IMR-90 (cell line): Measurements from ENCODE around the gene SINHCAF. TPM values are rescaled to one million over a fixed set of nuclear protein-coding genes. Genes with fewer than 3 reads are reported as not detected.

ENCODE experiments used
- ATAC-seq: fragments of 200-7000 bp; cut with Tn5 transposase; 2 replicates; pipeline ENCODE4 v1.9.1; 2020; ENCODE audit warnings: low read depth, mild to moderate bottlenecking, moderate library complexity
- BruUV-seq: library from RNA; stranded (reverse); fragments of 400-500 nt; replicated peaks from 2 replicates; lab custom pipeline; 2021; lab: Mats Ljungman, UMichigan
- CTCF ChIA-PET: fragments of 300-600 bp; formaldehyde crosslinking; extraction: SDS; loops from one replicate; lab custom pipeline; 2021; ENCODE audit warnings: antibody characterized with exemption; lab: Yijun Ruan, JAX
- POLR2A ChIA-PET: fragments of 300-600 bp; sonication (Branson Sonifier 250); formaldehyde crosslinking; loops from one replicate; lab custom pipeline; 2022; ENCODE audit warnings: antibody characterized with exemption; ENCODE audit not compliant: unreplicated experiment; lab: Charles Lee
- DNase-seq: peaks from one replicate; pipeline ENCODE4 v3.0.0; 2013
- H2AFZ ChIP-seq: replicated peaks from 2 replicates; pipeline ENCODE3; 2013; ENCODE audit warnings: low read length, mild to moderate bottlenecking; ENCODE audit not compliant: poor library complexity
- H2AK5ac ChIP-seq: 2 replicates; pipeline ENCODE4 v1.6.1; 2013; ENCODE audit warnings: low read depth, low read length, inconsistent platforms
- H2AK9ac ChIP-seq: replicated peaks from 2 replicates; pipeline ENCODE3; 2013; ENCODE audit warnings: mild to moderate bottlenecking, low read depth, low read length, moderate library complexity; ENCODE audit not compliant: poor library complexity
- H2BK120ac ChIP-seq: 2 replicates; pipeline ENCODE4 v1.6.1; 2013; ENCODE audit warnings: low read depth, low read length, inconsistent platforms
- H2BK15ac ChIP-seq: 3 replicates; pipeline ENCODE4 v1.6.1; 2013; ENCODE audit warnings: low read depth, low read length, inconsistent platforms
- H2BK20ac ChIP-seq: 2 replicates; pipeline ENCODE4 v1.6.1; 2013; ENCODE audit warnings: low read depth, mild to moderate bottlenecking, inconsistent platforms, low read length, moderate library complexity
- H2BK5ac ChIP-seq: 2 replicates; pipeline ENCODE4 v1.6.1; 2013; ENCODE audit warnings: mild to moderate bottlenecking, low read depth, low read length, inconsistent platforms; ENCODE audit not compliant: poor library complexity, severe bottlenecking
- H3K14ac ChIP-seq: replicated peaks from 2 replicates; pipeline ENCODE4 v1.6.1; 2013; ENCODE audit warnings: low read depth, low read length, inconsistent platforms
- H3K18ac ChIP-seq: 2 replicates; pipeline ENCODE4 v1.6.1; 2013; ENCODE audit warnings: low read depth, low read length, control low read depth
- H3K23ac ChIP-seq: 2 replicates; pipeline ENCODE4 v1.6.1; 2013; ENCODE audit warnings: low read depth, low read length, inconsistent platforms
- H3K27ac ChIP-seq: 2 replicates; pipeline ENCODE4 v1.5.1; 2013; ENCODE audit warnings: mild to moderate bottlenecking, control low read depth, low read length; ENCODE audit not compliant: insufficient read depth
- H3K27me3 ChIP-seq: 2 replicates; pipeline ENCODE4 v1.6.1; 2013; ENCODE audit warnings: low read length; ENCODE audit not compliant: control insufficient read depth, insufficient read depth
- H3K36me3 ChIP-seq: 2 replicates; pipeline ENCODE4 v1.6.1; 2013; ENCODE audit warnings: low read length, mixed read lengths; ENCODE audit not compliant: control insufficient read depth, insufficient read depth
- H3K4ac ChIP-seq: 2 replicates; pipeline ENCODE4 v1.6.1; 2013; ENCODE audit warnings: low read depth, low read length, inconsistent platforms
- H3K4me1 ChIP-seq: 2 replicates; pipeline ENCODE4 v1.6.1; 2013; ENCODE audit warnings: low read length, mixed read lengths; ENCODE audit not compliant: control insufficient read depth, insufficient read depth
- H3K4me2 ChIP-seq: 2 replicates; pipeline ENCODE4 v1.6.1; 2013; ENCODE audit warnings: low read depth, mild to moderate bottlenecking, control low read depth, low read length, moderate library complexity
- H3K4me3 ChIP-seq: 2 replicates; pipeline ENCODE4 v1.5.1; 2013; ENCODE audit warnings: low read depth, mild to moderate bottlenecking, control low read depth, low read length, moderate library complexity; ENCODE audit not compliant: insufficient read depth
- H3K56ac ChIP-seq: 2 replicates; pipeline ENCODE4 v1.6.1; 2013; ENCODE audit warnings: low read length, inconsistent platforms; ENCODE audit not compliant: insufficient read depth; ENCODE audit errors: extremely low read depth
- H3K79me1 ChIP-seq, 2 experiments: 2 replicates each; pipeline ENCODE4 v1.6.1; 2013; ENCODE audit warnings: low read length in 2 of 2, inconsistent platforms in 1 of 2, low read depth in 1 of 2
- H3K9ac ChIP-seq: 2 replicates; pipeline ENCODE4 v1.6.1; 2013; ENCODE audit warnings: low read depth, low read length, control low read depth
- H3K9me1 ChIP-seq: 2 replicates; pipeline ENCODE4 v1.6.1; 2013; ENCODE audit warnings: low read length, inconsistent platforms; ENCODE audit not compliant: insufficient read depth
- H3K9me3 ChIP-seq: 2 replicates; pipeline ENCODE4 v1.6.1; 2013; ENCODE audit warnings: low read length; ENCODE audit not compliant: control insufficient read depth, insufficient read depth
- H4K20me1 ChIP-seq: 2 replicates; pipeline ENCODE4 v1.6.1; 2013; ENCODE audit warnings: low read length, inconsistent platforms; ENCODE audit not compliant: insufficient read depth
- H4K5ac ChIP-seq: 2 replicates; pipeline ENCODE4 v1.6.1; 2013; ENCODE audit warnings: mild to moderate bottlenecking, low read depth, low read length, control low read depth
- H4K8ac ChIP-seq, 2 experiments: 2 replicates each; pipeline ENCODE4 v1.6.1; 2013; ENCODE audit warnings: low read depth in 2 of 2, low read length in 2 of 2, control low read depth in 1 of 2, inconsistent platforms in 1 of 2
- H4K91ac ChIP-seq: 2 replicates; pipeline ENCODE4 v1.6.1; 2013; ENCODE audit warnings: low read depth, low read length, inconsistent platforms; ENCODE audit not compliant: insufficient read depth
- CHD1 ChIP-seq: IDR thresholded peaks from 2 replicates; pipeline ENCODE4 v1.6.1; 2012; ENCODE audit warnings: low read depth, low read length, improper control_type of control experiment
- CTCF ChIP-seq: conservative IDR thresholded peaks from 2 replicates; pipeline ENCODE4 v1.5.1; 2012; ENCODE audit warnings: mild to moderate bottlenecking, low read depth, low read length, improper control_type of control experiment
- FOS ChIP-seq: fragments of 150-350 bp; IDR thresholded peaks from 2 replicates; pipeline ENCODE4 v1.6.1; 2016; ENCODE audit warnings: low read depth, low read length
- NFE2L2 ChIP-seq: fragments of 150-350 bp; IDR thresholded peaks from 2 replicates; pipeline ENCODE4 v1.6.1; 2016; ENCODE audit warnings: low read depth, mild to moderate bottlenecking, low read length
- RFX5 ChIP-seq: IDR thresholded peaks from 2 replicates; pipeline ENCODE4 v1.8.0; 2012; ENCODE audit warnings: low read depth, mild to moderate bottlenecking, low read length, moderate library complexity
- SMC3 ChIP-seq: fragments of 150-350 bp; IDR thresholded peaks from 2 replicates; pipeline ENCODE4 v1.6.1; 2016; ENCODE audit warnings: low read depth, mild to moderate bottlenecking, antibody characterized with exemption, low read length, moderate library complexity
- WGBS, 2 experiments: methylation state at CpG; one replicate each; pipeline versions ENCODE4 v1.1.5 to v1.1.7; 2013; ENCODE audit warnings: missing lambda C conversion rate in 2 of 2; ENCODE audit not compliant: insufficient read length in 1 of 2; ENCODE audit errors: extremely low coverage in 2 of 2; 5-methylcytosine and 5-hydroxymethylcytosine counted together
- dilution Hi-C: fragments of 300-500 bp; cut with HindIII; formaldehyde crosslinking; loops from one replicate; pipeline ENCODE4 v1.14.3; 2018; ENCODE audit warnings: low sequenced_read_pairs; ENCODE audit not compliant: unreplicated experiment
- in situ Hi-C: fragments of 300-500 bp; cut with MboI; formaldehyde crosslinking; loops from 3 replicates; pipeline ENCODE4 v1.14.3; 2019; ENCODE audit warnings: low sequenced_read_pairs, inconsistent platforms, mixed read lengths
- intact Hi-C: fragments of 100-400 bp; cut with micrococcal nuclease; formaldehyde crosslinking; loops from 2 replicates; pipeline ENCODE4 v1.10.0; 2022
- polyA plus RNA-seq, 3 experiments: library from polyadenylated mRNA; depleted of rRNA; stranded (reverse); fragments of >200 nt; gene quantifications; 2 replicates each; pipeline ENCODE4 v1.2.3, GENCODE V29; 2012; ENCODE audit warnings: low replicate concordance in 1 of 3
- total RNA-seq: library from RNA; depleted of rRNA; stranded (reverse); fragments of >200 nt; gene quantifications from 2 replicates; pipeline ENCODE4 v1.2.3, GENCODE V29; 2012

SINHCAF gene
- total and polyA plus RNA-seq, 2 of the 4 experiments (the other 2 are of a cell fraction): 21.6 to 30.8 TPM

- POLR2A ChIA-PET: no interaction called here
- no peak overlapping the region for H3K4me2 ChIP-seq
Observed at GRCh38 chr12:31321186-31321896, 4.6 kb downstream of the SINHCAF start.

More at GRCh38 chr12:31321186-31321896, 4.6 kb downstream of the SINHCAF start:
- Histone ChIP-seq H3K9me3 (no peaks in the 10 kb centered on the region), H3K79me1 (peaks cover 5 to 50% of the 10 kb centered on the region in 2 experiments; a peak in 3 of 4 replicates), H2AFZ (no peak overlapping the region), H4K8ac (no peak overlapping the region), H3K14ac (no peak overlapping the region), H3K9ac (no peak overlapping the region), H3K27ac (no peak overlapping the region), H3K18ac (no peak overlapping the region), H2BK5ac (no peak overlapping the region), H2BK15ac (no peak overlapping the region), H4K91ac (no peak overlapping the region), H4K20me1 (peaks cover 27% of the 10 kb centered on the region; the same call in 1 of the 2 replicates), H3K4ac (no peak overlapping the region), H2AK5ac (no peak overlapping the region), H3K9me1 (no peaks in the 10 kb centered on the region; the same call in 1 of the 2 replicates), H3K4me1 (peaks cover 3% of the 10 kb centered on the region; the same call in 1 of the 2 replicates), H3K56ac (no peak overlapping the region), H3K36me3 (no peaks in the 10 kb centered on the region), H3K23ac (no peak overlapping the region), H2BK20ac (no peak overlapping the region), H3K27me3 (no peaks in the 10 kb centered on the region), H4K5ac (no peak overlapping the region), H2AK9ac (no peak overlapping the region), H2BK120ac (no peak overlapping the region), H3K4me3 (no peak overlapping the region)
- WGBS, 2 experiments: no CpG with 5 or more reads among the region's 4 CpGs
- DNase-seq: no peak
- in situ Hi-C loops (no loop called here), dilution Hi-C loops (no loop called here), intact Hi-C loops (loop anchor here (5.0 kb wide), 1 partner anchor 316 kb away; no protein-coding TSS in a partner anchor)
- ATAC-seq: no peak
- BruUV-seq: no TSS peak
- TF ChIP-seq CTCF (no peak), SMC3 (no peak), RFX5 (no peak), CHD1 (no peak), NFE2L2 (no peak), FOS (no peak)
- CTCF ChIA-PET: no interaction called here
